Neural progenitor cell (in vitro differentiated cells): ENCODE results near the gene GUCY1B1. TPM values are rescaled to one million over a fixed set of nuclear protein-coding genes. Genes with fewer than 3 reads are reported as not detected.

ENCODE experiments used
- DNase-seq: peaks from one replicate; pipeline ENCODE4 v3.0.0-alpha.2; 2016; ENCODE audit warnings: low spot score
- H2AFZ ChIP-seq: fragments of 200-600 bp; sonication (generic); replicated peaks from 2 replicates; pipeline ENCODE4 v1.6.1; 2016; ENCODE audit warnings: antibody characterized with exemption
- H3F3A ChIP-seq: fragments of 200-600 bp; sonication (generic); 2 replicates; pipeline ENCODE4 v1.6.1; 2016; ENCODE audit warnings: antibody characterized with exemption, low read depth
- H3K27ac ChIP-seq: fragments of 200-600 bp; sonication (generic); 2 replicates; pipeline ENCODE4 v1.5.1; 2016; ENCODE audit warnings: mild to moderate bottlenecking
- H3K27me3 ChIP-seq: fragments of 200-600 bp; sonication (generic); 2 replicates; pipeline ENCODE4 v1.6.1; 2016; ENCODE audit warnings: mild to moderate bottlenecking, moderate library complexity
- H3K36me3 ChIP-seq: fragments of 200-600 bp; sonication (generic); 2 replicates; pipeline ENCODE4 v1.5.1; 2016
- H3K4me1 ChIP-seq: fragments of 200-600 bp; sonication (generic); 2 replicates; pipeline ENCODE4 v1.6.1; 2016; ENCODE audit warnings: mixed run types
- H3K4me2 ChIP-seq: fragments of 200-600 bp; sonication (generic); 2 replicates; pipeline ENCODE4 v1.6.1; 2016
- H3K4me3 ChIP-seq: fragments of 200-600 bp; sonication (generic); 2 replicates; pipeline ENCODE4 v1.5.1; 2016
- H3K79me2 ChIP-seq: fragments of 200-600 bp; sonication (generic); 2 replicates; pipeline ENCODE4 v1.6.1; 2016; ENCODE audit warnings: low read depth
- H3K9ac ChIP-seq: fragments of 200-600 bp; sonication (generic); 2 replicates; pipeline ENCODE4 v1.6.1; 2016
- H3K9me3 ChIP-seq: fragments of 200-600 bp; sonication (generic); 2 replicates; pipeline ENCODE4 v1.5.1; 2016; ENCODE audit warnings: low read depth
- H4K20me1 ChIP-seq: fragments of 200-600 bp; sonication (generic); 2 replicates; pipeline ENCODE4 v1.6.1; 2016; ENCODE audit warnings: low read depth
- H3K27ac Mint-ChIP-seq: 3 replicates; pipeline ENCODE4 v1.8.0; 2021; ENCODE audit warnings: mixed read lengths
- H3K27me3 Mint-ChIP-seq: 2 replicates; pipeline ENCODE4 v1.8.0; 2022; ENCODE audit warnings: low read depth, mild to moderate bottlenecking, inconsistent platforms, moderate library complexity, mixed read lengths; ENCODE audit not compliant: insufficient read depth
- H3K36me3 Mint-ChIP-seq: 3 replicates; pipeline ENCODE4 v1.8.0; 2021; ENCODE audit warnings: mixed read lengths
- H3K4me1 Mint-ChIP-seq: 3 replicates; pipeline ENCODE4 v1.8.0; 2021; ENCODE audit warnings: mixed read lengths
- H3K4me3 Mint-ChIP-seq: 3 replicates; pipeline ENCODE4 v1.8.0; 2021; ENCODE audit warnings: mild to moderate bottlenecking, moderate library complexity, mixed read lengths
- H3K9me3 Mint-ChIP-seq: 3 replicates; pipeline ENCODE4 v1.8.0; 2020; ENCODE audit warnings: mixed read lengths
- CTCF ChIP-seq: fragments of 200-600 bp; sonication (generic); IDR thresholded peaks from 2 replicates; pipeline ENCODE4 v1.5.1; 2017; ENCODE audit warnings: antibody characterized with exemption, mild to moderate bottlenecking
- EZH2 ChIP-seq: fragments of 200-600 bp; sonication (generic); IDR thresholded peaks from 2 replicates; pipeline ENCODE4 v1.6.1; 2017; ENCODE audit warnings: antibody characterized with exemption, mild to moderate bottlenecking, moderate library complexity
- EZH2phosphoT487 ChIP-seq: fragments of 200-600 bp; sonication (generic); IDR thresholded peaks from 2 replicates; pipeline ENCODE4 v1.6.1; 2017; ENCODE audit warnings: antibody characterized with exemption
- total RNA-seq: library from RNA; depleted of rRNA; stranded (reverse); fragments of >200 nt; gene quantifications from 2 replicates; pipeline ENCODE4 v1.2.3, GENCODE V29; 2015; ENCODE audit warnings: low replicate concordance

The GUCY1B1 gene
- total RNA-seq, 1 donor from 2014 or later = 10.9 TPM

DNA sequence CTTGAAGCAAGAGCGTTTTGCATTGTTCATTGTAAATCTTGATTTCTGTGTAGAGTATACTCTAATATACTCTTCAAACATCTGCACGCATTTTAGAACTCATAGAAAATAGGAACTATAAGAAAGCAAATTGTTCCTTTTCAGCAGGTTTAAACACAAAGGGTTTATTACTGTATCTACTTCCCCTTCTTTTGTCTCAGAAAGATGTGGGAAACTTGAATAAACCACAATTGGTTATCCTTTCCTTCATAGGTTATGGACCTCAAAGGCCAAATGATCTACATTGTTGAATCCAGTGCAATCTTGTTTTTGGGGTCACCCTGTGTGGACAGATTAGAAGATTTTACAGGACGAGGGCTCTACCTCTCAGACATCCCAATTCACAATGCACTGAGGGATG, 46.0 kb upstream of the GUCY1B1 start:
- no peaks in the 10 kb centered on the region for H3K27me3 ChIP-seq
- H3K27ac Mint-ChIP-seq = no peak overlapping the region
- H3K36me3 ChIP-seq = no peaks in the 10 kb centered on the region

GRCh38 chr4:155713911-155714310, 44.9 kb upstream of the GUCY1B1 start:
- no peak for DNase-seq
- H3K4me2 ChIP-seq = no peak overlapping the region
- no peaks in the 10 kb centered on the region for H4K20me1 ChIP-seq
- no peaks in the 10 kb centered on the region for H3K79me2 ChIP-seq
- H3K4me1 ChIP-seq = no peaks in the 10 kb centered on the region
- Mint-ChIP-seq H3K9me3 (no peaks in the 10 kb centered on the region), H3K4me1 (no peaks in the 10 kb centered on the region), H3K36me3 (no peaks in the 10 kb centered on the region), H3K27me3 (peaks cover 2% of the 10 kb centered on the region), H3K27ac (no peak overlapping the region), H3K4me3 (no peak overlapping the region)
- no peaks in the 10 kb centered on the region for H3K27me3 ChIP-seq
- H3K27ac ChIP-seq = no peak overlapping the region
- H3K4me3 ChIP-seq = no peak overlapping the region
- H2AFZ ChIP-seq = no peak overlapping the region
- H3K9ac ChIP-seq = no peak overlapping the region
- H3K9me3 ChIP-seq = no peaks in the 10 kb centered on the region
- TF ChIP-seq EZH2phosphoT487 (no peak), CTCF (no peak), EZH2 (no peak)
- no peaks in the 10 kb centered on the region for H3K36me3 ChIP-seq
- no peaks in the 10 kb centered on the region for H3F3A ChIP-seq

More for the DNA sequence above, 46.0 kb upstream of the GUCY1B1 start:
- no peaks in the 10 kb centered on the region for H3F3A ChIP-seq
- H3K36me3 Mint-ChIP-seq = no peaks in the 10 kb centered on the region
- no peaks in the 10 kb centered on the region for H3K79me2 ChIP-seq
- H3K4me1 ChIP-seq = no peaks in the 10 kb centered on the region
- H4K20me1 ChIP-seq = no peaks in the 10 kb centered on the region
- DNase-seq = no peak
- H3K9ac ChIP-seq = no peak overlapping the region
- no peak for TF ChIP-seq EZH2phosphoT487
- no peak for TF ChIP-seq EZH2
- TF ChIP-seq CTCF = no peak
- no peak overlapping the region for H3K4me3 Mint-ChIP-seq
- H3K4me2 ChIP-seq = no peak overlapping the region
- no peaks in the 10 kb centered on the region for H3K4me1 Mint-ChIP-seq
- H3K9me3 Mint-ChIP-seq = no peaks in the 10 kb centered on the region
- no peak overlapping the region for H3K4me3 ChIP-seq
- no peaks in the 10 kb centered on the region for H3K27me3 Mint-ChIP-seq
- no peak overlapping the region for H3K27ac ChIP-seq
- no peak overlapping the region for H2AFZ ChIP-seq
- no peaks in the 10 kb centered on the region for H3K9me3 ChIP-seq

GRCh38 chr4:155722336-155722735, 36.5 kb upstream of the GUCY1B1 start:
- Histone ChIP-seq H3K4me2 (no peak overlapping the region), H3K4me3 (no peak overlapping the region), H2AFZ (no peak overlapping the region), H3K27ac (no peak overlapping the region), H3K79me2 (no peaks in the 10 kb centered on the region), H4K20me1 (no peaks in the 10 kb centered on the region), H3F3A (no peaks in the 10 kb centered on the region), H3K36me3 (no peaks in the 10 kb centered on the region), H3K27me3 (no peaks in the 10 kb centered on the region), H3K4me1 (peaks cover 16% of the 10 kb centered on the region), H3K9ac (no peak overlapping the region), H3K9me3 (no peaks in the 10 kb centered on the region)
- Mint-ChIP-seq H3K4me3 (no peak overlapping the region), H3K27me3 (peaks cover 2% of the 10 kb centered on the region), H3K4me1 (peaks cover 24% of the 10 kb centered on the region), H3K36me3 (peaks cover 3% of the 10 kb centered on the region), H3K27ac (peak overlapping the region; percentile 43), H3K9me3 (no peaks in the 10 kb centered on the region)
- TF ChIP-seq EZH2 (no peak), CTCF (no peak), EZH2phosphoT487 (no peak)
- no peak for DNase-seq
